B cell (primary cell): ENCODE results near the gene PAX4. TPM values are rescaled to one million over a fixed set of nuclear protein-coding genes. Genes with fewer than 3 reads are reported as not detected.

Source experiments
- ATAC-seq: fragments of 200-7000 bp; cut with Tn5 transposase; one replicate; pipeline ENCODE4 v1.10.0; 2021; ENCODE audit warnings: low read depth, mild to moderate bottlenecking, moderate number of reproducible peaks, moderate library complexity
- CTCF ChIA-PET: fragments of 350-600 bp; sonication (Branson Sonifier 250); formaldehyde crosslinking; loops from one replicate; lab custom pipeline; 2021; ENCODE audit warnings: antibody characterized with exemption, inconsistent platforms; lab: Charles Lee
- POLR2A ChIA-PET: fragments of 350-600 bp; sonication (Branson Sonifier 250); formaldehyde crosslinking; loops from one replicate; lab custom pipeline; 2021; ENCODE audit warnings: antibody characterized with exemption; lab: Charles Lee
- DNase-seq: peaks from one replicate; pipeline ENCODE4 v3.0.0; 2013
- H2AFZ ChIP-seq: 2 replicates; pipeline ENCODE4 v1.6.1; 2012; ENCODE audit warnings: mild to moderate bottlenecking, low read depth, low read length; ENCODE audit not compliant: insufficient read depth, poor library complexity, severe bottlenecking
- H3K27ac ChIP-seq, 2 donors: 1 replicate in 1 of 2; 2 replicates in 1 of 2; pipeline ENCODE4 v1.5.1; 2012 to 2013; ENCODE audit warnings: low read length in 2 of 2, mild to moderate bottlenecking in 2 of 2, moderate library complexity in 1 of 2
- H3K27me3 ChIP-seq, 4 experiments: fragments of 200-600 bp in 1 of 4; sonication (generic) in 1 of 4; replicated peaks in 1 of 4; 1 replicate in 2 of 4; 2 replicates in 2 of 4; pipeline versions ENCODE4 v1.6.1 to v1.7.0; 2013 to 2016; ENCODE audit warnings: low read length in 3 of 4, mild to moderate bottlenecking in 2 of 4, mixed read lengths in 1 of 4, moderate library complexity in 1 of 4; ENCODE audit not compliant: insufficient read depth in 4 of 4, control insufficient read depth in 3 of 4; ENCODE audit errors: control extremely low read depth in 1 of 4
- H3K36me3 ChIP-seq, 2 experiments: replicated peaks in 1 of 2; 1 replicate in 1 of 2; 2 replicates in 1 of 2; pipeline versions ENCODE4 v1.6.1 to v1.7.1; 2013; ENCODE audit warnings: low read length in 1 of 2; ENCODE audit not compliant: insufficient read depth in 2 of 2, control insufficient read depth in 1 of 2; ENCODE audit errors: control extremely low read depth in 1 of 2, extremely low read depth in 1 of 2
- H3K4me1 ChIP-seq, 2 donors: fragments of 200-600 bp in 1 of 2; sonication (generic) in 1 of 2; 1 replicate in 1 of 2; 2 replicates in 1 of 2; pipeline versions ENCODE4 v1.5.1 to v1.6.1; 2013 to 2017; ENCODE audit warnings: low read length in 2 of 2; ENCODE audit not compliant: control insufficient read depth in 2 of 2, insufficient read depth in 2 of 2
- H3K4me2 ChIP-seq: replicated peaks from 2 replicates; pipeline ENCODE3; 2012; ENCODE audit warnings: mild to moderate bottlenecking, low read depth, low read length; ENCODE audit not compliant: poor library complexity, severe bottlenecking
- H3K4me3 ChIP-seq, 5 experiments: fragments of 200-600 bp in 1 of 5; sonication (generic) in 1 of 5; 1 replicate in 3 of 5; 2 replicates in 2 of 5; pipeline versions ENCODE4 v1.5.1 to v1.7.0; 2011 to 2016; ENCODE audit warnings: low read length in 4 of 5, mild to moderate bottlenecking in 4 of 5, low read depth in 2 of 5, control low read depth in 1 of 5, moderate library complexity in 1 of 5; ENCODE audit not compliant: insufficient read depth in 1 of 5; ENCODE audit errors: control extremely low read depth in 1 of 5, extremely low read depth in 1 of 5
- H3K79me2 ChIP-seq: fragments of 200-600 bp; sonication (generic); one replicate; pipeline ENCODE4 v1.6.0; 2016; ENCODE audit warnings: low read length; ENCODE audit not compliant: control insufficient read depth, insufficient read depth
- H3K9ac ChIP-seq: fragments of 200-600 bp; sonication (generic); 2 replicates; pipeline ENCODE4 v1.6.1; 2017; ENCODE audit warnings: mild to moderate bottlenecking, low read length, moderate library complexity
- H3K9me3 ChIP-seq, 3 donors: one replicate each; pipeline versions ENCODE4 v1.6.1 to v1.7.1; 2013; ENCODE audit warnings: low read length in 2 of 3; ENCODE audit not compliant: control insufficient read depth in 2 of 3, insufficient read depth in 1 of 3; ENCODE audit errors: control extremely low read depth in 1 of 3
- H4K20me1 ChIP-seq: 2 replicates; pipeline ENCODE4 v1.6.0; 2012; ENCODE audit warnings: mild to moderate bottlenecking, low read length; ENCODE audit not compliant: insufficient read depth, control insufficient read depth, poor library complexity, severe bottlenecking
- H3K27ac Mint-ChIP-seq: one replicate; pipeline ENCODE4 v1.8.0; 2021; ENCODE audit warnings: mixed read lengths
- H3K27me3 Mint-ChIP-seq: one replicate; pipeline ENCODE4 v1.8.0; 2021; ENCODE audit warnings: mixed read lengths
- H3K4me1 Mint-ChIP-seq: one replicate; pipeline ENCODE4 v1.8.0; 2021; ENCODE audit warnings: mixed read lengths
- H3K4me3 Mint-ChIP-seq: one replicate; pipeline ENCODE4 v1.8.0; 2021; ENCODE audit warnings: mixed read lengths
- H3K9me3 Mint-ChIP-seq: one replicate; pipeline ENCODE4 v1.8.0; 2022; ENCODE audit warnings: mixed read lengths; ENCODE audit not compliant: insufficient read depth
- CTCF ChIP-seq: fragments of 200-600 bp; IDR thresholded peaks from one replicate; pipeline ENCODE4 v1.8.0; 2022; ENCODE audit warnings: antibody characterized with exemption, mild to moderate bottlenecking
- EZH2 ChIP-seq: IDR thresholded peaks from 2 replicates; pipeline ENCODE4 v1.6.1; 2012; ENCODE audit warnings: borderline replicate concordance, low read depth, mild to moderate bottlenecking, moderate library complexity, low read length; ENCODE audit not compliant: insufficient read depth, poor library complexity, severe bottlenecking
- WGBS: methylation state at CpG from one replicate; pipeline ENCODE4 v1.1.5; 2013; ENCODE audit warnings: missing lambda C conversion rate; ENCODE audit not compliant: insufficient coverage; 5-methylcytosine and 5-hydroxymethylcytosine counted together
- intact Hi-C: fragments of 100-400 bp; cut with micrococcal nuclease; formaldehyde crosslinking; loops from one replicate; pipeline ENCODE4 v1.10.0; 2022
- polyA plus RNA-seq: library from polyadenylated mRNA; depleted of rRNA; stranded (reverse); fragments of >200 nt; gene quantifications from 2 replicates; pipeline ENCODE4 v1.2.3, GENCODE V29; 2012
- total RNA-seq, 2 donors: library from RNA; stranded (reverse); fragments of 120-200 nt in 1 of 2; gene quantifications; 1 replicate in 1 of 2; 2 replicates in 1 of 2; pipeline versions ENCODE4 v1.2.3 to v1.2.4, GENCODE V29; 2013 to 2022

Gene PAX4
- total and polyA plus RNA-seq, 2 donors (not counting 1 experiment from before 2014, with no cell fraction given), result not detected

- peaks cover 0 to 27% of the 10 kb centered on the region in 2 experiments for H3K36me3 ChIP-seq
- peaks cover 54% of the 10 kb centered on the region for H3K79me2 ChIP-seq
- H3K4me1 ChIP-seq, result peaks cover 44 to 53% of the 10 kb centered on the region in 2 donors
- peak overlapping the region; percentile 95 for H3K4me2 ChIP-seq
- H3K4me1 Mint-ChIP-seq, result peaks cover 70% of the 10 kb centered on the region
- peak overlapping the region; percentile 95 for H3K9ac ChIP-seq
- peak overlapping the region; percentile 55 to 89 for H3K27ac ChIP-seq
- ATAC-seq, result no peak
- H3K9me3 Mint-ChIP-seq, result no peaks in the 10 kb centered on the region
- peaks cover 29% of the 10 kb centered on the region for H4K20me1 ChIP-seq
- TF ChIP-seq EZH2 (no peak), CTCF (no peak)
- DNase-seq, result no peak
- H3K4me3 ChIP-seq, result peak overlapping the region; percentile 84 to 97 (median 95)
- peak overlapping the region; percentile 75 for H3K27ac Mint-ChIP-seq
- H3K9me3 ChIP-seq, result peaks cover 0 to 2% (median 0%) of the 10 kb centered on the region in 3 donors
- intact Hi-C loops, result loop anchor here (1.0 to 5.0 kb wide), 3 partner anchors 67 to 1153 kb away; partner anchors contain the start of gene CALU
- POLR2A ChIA-PET, result interaction anchor here (0.5 to 1.3 kb wide), 2 partner anchors 67 to 138 kb away, joined by 3 to 4 read pairs; no protein-coding TSS in a partner anchor
- peak overlapping the region; percentile 89 for H3K4me3 Mint-ChIP-seq
- H3K27me3 Mint-ChIP-seq, result no peaks in the 10 kb centered on the region
- CTCF ChIA-PET, result no interaction called here
- peak overlapping the region; percentile 87 for H2AFZ ChIP-seq
- H3K27me3 ChIP-seq, result no peaks in the 10 kb centered on the region
- WGBS, result 36% methylated on average over 10 of the region's 12 CpGs
These were observed 33.3 kb downstream of the PAX4 start for GRCh38 chr7:127584648-127585043.

GRCh38 chr7:127582361-127582760 lies 35.6 kb downstream of the PAX4 start:
- DNase-seq, result no peak
- POLR2A ChIA-PET, result no interaction called here
- Histone ChIP-seq H3K79me2 (peaks cover 40% of the 10 kb centered on the region), H3K9me3 (peaks cover 0 to 2% (median 0%) of the 10 kb centered on the region in 3 donors), H2AFZ (no peak overlapping the region), H3K4me3 (no peak overlapping the region), H3K4me1 (peaks cover 30 to 36% of the 10 kb centered on the region in 2 donors), H3K36me3 (peaks cover 0 to 40% of the 10 kb centered on the region in 2 experiments), H3K9ac (no peak overlapping the region), H3K4me2 (no peak overlapping the region), H4K20me1 (peaks cover 38% of the 10 kb centered on the region), H3K27me3 (no peaks in the 10 kb centered on the region), H3K27ac (no peak overlapping the region)
- ATAC-seq, result no peak
- Mint-ChIP-seq H3K27ac (no peak overlapping the region), H3K4me3 (no peak overlapping the region), H3K4me1 (peaks cover 64% of the 10 kb centered on the region), H3K27me3 (no peaks in the 10 kb centered on the region), H3K9me3 (no peaks in the 10 kb centered on the region)
- intact Hi-C loops, result no loop called here
- TF ChIP-seq CTCF, result no peak
- TF ChIP-seq EZH2, result no peak
- 97% methylated on average over 14 of the region's 14 CpGs for WGBS
- CTCF ChIA-PET, result interaction anchor here (0.6 kb wide), 1 partner anchor 19 kb away, joined by 3 read pairs; no protein-coding TSS in a partner anchor
